Neural progenitor cell (in vitro differentiated cells): Measurements from ENCODE around the gene FXYD5. TPM values are rescaled to one million over a fixed set of nuclear protein-coding genes. Genes with fewer than 3 reads are reported as not detected.

ENCODE experiments used
- DNase-seq: peaks from one replicate; pipeline ENCODE4 v3.0.0-alpha.2; 2016; ENCODE audit warnings: low spot score
- H2AFZ ChIP-seq: fragments of 200-600 bp; sonication (generic); replicated peaks from 2 replicates; pipeline ENCODE4 v1.6.1; 2016; ENCODE audit warnings: antibody characterized with exemption
- H3F3A ChIP-seq: fragments of 200-600 bp; sonication (generic); 2 replicates; pipeline ENCODE4 v1.6.1; 2016; ENCODE audit warnings: antibody characterized with exemption, low read depth
- H3K27ac ChIP-seq: fragments of 200-600 bp; sonication (generic); 2 replicates; pipeline ENCODE4 v1.5.1; 2016; ENCODE audit warnings: mild to moderate bottlenecking
- H3K27me3 ChIP-seq: fragments of 200-600 bp; sonication (generic); 2 replicates; pipeline ENCODE4 v1.6.1; 2016; ENCODE audit warnings: mild to moderate bottlenecking, moderate library complexity
- H3K36me3 ChIP-seq: fragments of 200-600 bp; sonication (generic); 2 replicates; pipeline ENCODE4 v1.5.1; 2016
- H3K4me1 ChIP-seq: fragments of 200-600 bp; sonication (generic); 2 replicates; pipeline ENCODE4 v1.6.1; 2016; ENCODE audit warnings: mixed run types
- H3K4me2 ChIP-seq: fragments of 200-600 bp; sonication (generic); 2 replicates; pipeline ENCODE4 v1.6.1; 2016
- H3K4me3 ChIP-seq: fragments of 200-600 bp; sonication (generic); 2 replicates; pipeline ENCODE4 v1.5.1; 2016
- H3K79me2 ChIP-seq: fragments of 200-600 bp; sonication (generic); 2 replicates; pipeline ENCODE4 v1.6.1; 2016; ENCODE audit warnings: low read depth
- H3K9ac ChIP-seq: fragments of 200-600 bp; sonication (generic); 2 replicates; pipeline ENCODE4 v1.6.1; 2016
- H3K9me3 ChIP-seq: fragments of 200-600 bp; sonication (generic); 2 replicates; pipeline ENCODE4 v1.5.1; 2016; ENCODE audit warnings: low read depth
- H4K20me1 ChIP-seq: fragments of 200-600 bp; sonication (generic); 2 replicates; pipeline ENCODE4 v1.6.1; 2016; ENCODE audit warnings: low read depth
- H3K27ac Mint-ChIP-seq: 3 replicates; pipeline ENCODE4 v1.8.0; 2021; ENCODE audit warnings: mixed read lengths
- H3K27me3 Mint-ChIP-seq: 2 replicates; pipeline ENCODE4 v1.8.0; 2022; ENCODE audit warnings: low read depth, mild to moderate bottlenecking, inconsistent platforms, moderate library complexity, mixed read lengths; ENCODE audit not compliant: insufficient read depth
- H3K36me3 Mint-ChIP-seq: 3 replicates; pipeline ENCODE4 v1.8.0; 2021; ENCODE audit warnings: mixed read lengths
- H3K4me1 Mint-ChIP-seq: 3 replicates; pipeline ENCODE4 v1.8.0; 2021; ENCODE audit warnings: mixed read lengths
- H3K4me3 Mint-ChIP-seq: 3 replicates; pipeline ENCODE4 v1.8.0; 2021; ENCODE audit warnings: mild to moderate bottlenecking, moderate library complexity, mixed read lengths
- H3K9me3 Mint-ChIP-seq: 3 replicates; pipeline ENCODE4 v1.8.0; 2020; ENCODE audit warnings: mixed read lengths
- CTCF ChIP-seq: fragments of 200-600 bp; sonication (generic); IDR thresholded peaks from 2 replicates; pipeline ENCODE4 v1.5.1; 2017; ENCODE audit warnings: antibody characterized with exemption, mild to moderate bottlenecking
- EZH2 ChIP-seq: fragments of 200-600 bp; sonication (generic); IDR thresholded peaks from 2 replicates; pipeline ENCODE4 v1.6.1; 2017; ENCODE audit warnings: antibody characterized with exemption, mild to moderate bottlenecking, moderate library complexity
- EZH2phosphoT487 ChIP-seq: fragments of 200-600 bp; sonication (generic); IDR thresholded peaks from 2 replicates; pipeline ENCODE4 v1.6.1; 2017; ENCODE audit warnings: antibody characterized with exemption
- total RNA-seq: library from RNA; depleted of rRNA; stranded (reverse); fragments of >200 nt; gene quantifications from 2 replicates; pipeline ENCODE4 v1.2.3, GENCODE V29; 2015; ENCODE audit warnings: low replicate concordance

The FXYD5 gene
- total RNA-seq, 1 donor from 2014 or later, result 7.8 TPM

DNA sequence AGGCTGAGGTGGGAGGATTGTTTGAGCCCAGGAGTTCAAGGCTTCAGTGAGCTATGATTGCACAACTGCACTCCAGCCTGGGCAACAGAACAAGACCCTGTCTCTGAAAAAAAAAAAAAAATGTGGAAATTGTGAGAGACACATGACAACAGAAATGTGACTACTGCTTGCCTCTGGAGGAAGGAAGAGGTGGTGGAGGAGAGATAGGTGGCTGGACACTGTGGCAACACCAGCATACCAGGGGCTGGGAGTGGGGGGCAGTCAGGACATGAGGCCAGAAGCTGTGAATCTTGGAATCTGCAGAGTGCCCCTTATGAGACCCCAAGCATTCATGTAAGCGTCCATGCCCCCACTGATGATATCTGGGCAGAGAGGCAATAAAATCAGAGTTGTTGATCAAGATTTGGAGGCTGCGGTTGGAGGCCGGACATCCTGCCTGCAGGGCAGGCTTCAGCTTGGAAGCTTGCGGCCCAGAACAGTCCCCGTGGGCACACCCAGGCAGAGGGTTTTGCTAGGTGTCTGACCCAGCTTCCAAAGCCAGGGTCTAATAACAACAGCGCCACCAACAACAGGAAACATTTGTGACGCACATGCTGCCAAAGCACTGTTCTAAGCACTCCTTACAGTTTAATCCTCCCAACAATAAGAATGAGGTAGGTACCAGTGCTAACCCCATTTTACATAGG is 57.2 kb downstream of the FXYD5 start:
- Histone ChIP-seq H3K9ac (no peak overlapping the region), H3K4me3 (no peak overlapping the region), H3K79me2 (no peaks in the 10 kb centered on the region), H3K4me2 (no peak overlapping the region), H2AFZ (no peak overlapping the region), H4K20me1 (no peaks in the 10 kb centered on the region), H3K36me3 (no peaks in the 10 kb centered on the region), H3F3A (peaks cover under 1% of the 10 kb centered on the region), H3K27me3 (no peaks in the 10 kb centered on the region), H3K4me1 (no peaks in the 10 kb centered on the region), H3K27ac (no peak overlapping the region), H3K9me3 (no peaks in the 10 kb centered on the region)
- DNase-seq, result no peak
- Mint-ChIP-seq H3K4me3 (no peak overlapping the region), H3K4me1 (no peaks in the 10 kb centered on the region), H3K27me3 (peaks cover 5% of the 10 kb centered on the region), H3K9me3 (no peaks in the 10 kb centered on the region), H3K27ac (no peak overlapping the region), H3K36me3 (no peaks in the 10 kb centered on the region)
- TF ChIP-seq EZH2 (no peak), EZH2phosphoT487 (no peak), CTCF (no peak)

GRCh38 chr19:35212241-35212640 is 57.7 kb downstream of the FXYD5 start:
- H3K27ac ChIP-seq, result no peak overlapping the region
- no peak overlapping the region for H2AFZ ChIP-seq
- no peak overlapping the region for H3K9ac ChIP-seq
- DNase-seq, result no peak
- Mint-ChIP-seq H3K27ac (no peak overlapping the region), H3K27me3 (peaks cover 5% of the 10 kb centered on the region), H3K4me1 (no peaks in the 10 kb centered on the region), H3K36me3 (no peaks in the 10 kb centered on the region), H3K4me3 (no peak overlapping the region), H3K9me3 (no peaks in the 10 kb centered on the region)
- no peaks in the 10 kb centered on the region for H3K9me3 ChIP-seq
- TF ChIP-seq EZH2 (no peak), EZH2phosphoT487 (no peak), CTCF (no peak)
- no peaks in the 10 kb centered on the region for H3F3A ChIP-seq
- no peaks in the 10 kb centered on the region for H3K79me2 ChIP-seq
- no peaks in the 10 kb centered on the region for H3K4me1 ChIP-seq
- no peaks in the 10 kb centered on the region for H3K27me3 ChIP-seq
- no peak overlapping the region for H3K4me2 ChIP-seq
- no peaks in the 10 kb centered on the region for H4K20me1 ChIP-seq
- no peak overlapping the region for H3K4me3 ChIP-seq
- no peaks in the 10 kb centered on the region for H3K36me3 ChIP-seq

DNA sequence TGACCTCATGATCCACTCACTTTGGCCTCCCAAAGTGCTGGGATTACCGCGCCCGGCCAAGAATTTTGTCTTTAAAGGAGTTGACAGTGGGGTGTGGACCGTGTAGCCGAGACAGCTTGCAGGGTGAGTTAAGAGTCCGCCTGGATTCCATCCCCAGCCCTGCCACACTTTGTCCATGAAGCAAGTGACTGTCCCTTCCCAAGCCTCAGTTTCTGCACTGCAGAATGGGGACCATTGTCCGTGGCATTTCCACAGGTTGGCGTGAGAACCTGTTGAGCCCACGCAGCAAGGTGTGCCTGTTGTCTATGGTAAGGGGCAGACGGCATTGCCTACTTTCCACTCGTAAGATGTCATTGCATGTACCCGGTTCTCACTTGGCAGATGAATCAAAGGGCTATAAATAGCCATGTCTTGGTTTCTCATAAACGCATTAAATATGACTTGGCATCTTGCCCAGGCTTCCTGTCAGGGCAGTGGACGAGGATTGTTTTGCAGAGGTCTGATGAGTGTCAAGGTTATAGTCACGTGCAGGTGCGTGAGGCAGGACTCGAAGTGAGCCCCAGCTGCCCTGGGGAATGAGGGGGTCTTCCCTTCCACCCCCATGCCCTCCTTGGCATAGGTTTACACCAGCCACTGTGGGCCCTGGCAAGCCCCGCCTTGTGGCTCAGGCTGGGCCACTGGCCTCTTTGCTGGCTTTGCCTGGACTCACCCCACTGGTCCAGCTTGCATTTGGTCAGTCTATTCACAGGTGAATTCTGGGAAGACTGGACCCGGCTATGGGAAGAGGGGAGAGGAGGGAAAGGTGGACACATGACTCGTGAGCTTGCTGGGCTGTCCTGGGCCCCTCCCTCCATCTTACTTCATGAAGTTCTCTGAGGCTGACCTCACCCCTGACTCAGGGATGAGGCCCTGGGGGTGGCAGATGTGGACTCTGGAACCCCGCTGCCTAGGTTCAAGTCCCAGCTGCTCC is 59.4 kb downstream of the FXYD5 start:
- Histone ChIP-seq H2AFZ (no peak overlapping the region), H3K9me3 (no peaks in the 10 kb centered on the region), H3K79me2 (no peaks in the 10 kb centered on the region), H3K4me3 (no peak overlapping the region), H3K27me3 (no peaks in the 10 kb centered on the region), H3K4me2 (no peak overlapping the region), H3F3A (no peaks in the 10 kb centered on the region), H3K4me1 (no peaks in the 10 kb centered on the region), H4K20me1 (no peaks in the 10 kb centered on the region), H3K27ac (no peak overlapping the region), H3K36me3 (no peaks in the 10 kb centered on the region), H3K9ac (no peak overlapping the region)
- Mint-ChIP-seq H3K27ac (no peak overlapping the region), H3K36me3 (no peaks in the 10 kb centered on the region), H3K4me1 (no peaks in the 10 kb centered on the region), H3K9me3 (peaks cover 3% of the 10 kb centered on the region), H3K4me3 (no peak overlapping the region), H3K27me3 (peaks cover 5% of the 10 kb centered on the region)
- TF ChIP-seq EZH2 (no peak), EZH2phosphoT487 (no peak), CTCF (no peak)
- DNase-seq, result no peak
